ENCODE measurements around the gene RPLP2.
A peak's percentile ranks its signal among the peaks of the same experiment; 100 is the strongest.

RPLP2 gene

GRCh38 chr11:844693-845644 lies 35.2 kb downstream of the RPLP2 start:
- no peak for TF ChIP-seq EZH2 (IDR thresholded peaks at IDR 0.05; ENCODE audit: borderline replicate concordance, low read depth, low read length, severe bottlenecking)
- TF ChIP-seq, protein P1, sequence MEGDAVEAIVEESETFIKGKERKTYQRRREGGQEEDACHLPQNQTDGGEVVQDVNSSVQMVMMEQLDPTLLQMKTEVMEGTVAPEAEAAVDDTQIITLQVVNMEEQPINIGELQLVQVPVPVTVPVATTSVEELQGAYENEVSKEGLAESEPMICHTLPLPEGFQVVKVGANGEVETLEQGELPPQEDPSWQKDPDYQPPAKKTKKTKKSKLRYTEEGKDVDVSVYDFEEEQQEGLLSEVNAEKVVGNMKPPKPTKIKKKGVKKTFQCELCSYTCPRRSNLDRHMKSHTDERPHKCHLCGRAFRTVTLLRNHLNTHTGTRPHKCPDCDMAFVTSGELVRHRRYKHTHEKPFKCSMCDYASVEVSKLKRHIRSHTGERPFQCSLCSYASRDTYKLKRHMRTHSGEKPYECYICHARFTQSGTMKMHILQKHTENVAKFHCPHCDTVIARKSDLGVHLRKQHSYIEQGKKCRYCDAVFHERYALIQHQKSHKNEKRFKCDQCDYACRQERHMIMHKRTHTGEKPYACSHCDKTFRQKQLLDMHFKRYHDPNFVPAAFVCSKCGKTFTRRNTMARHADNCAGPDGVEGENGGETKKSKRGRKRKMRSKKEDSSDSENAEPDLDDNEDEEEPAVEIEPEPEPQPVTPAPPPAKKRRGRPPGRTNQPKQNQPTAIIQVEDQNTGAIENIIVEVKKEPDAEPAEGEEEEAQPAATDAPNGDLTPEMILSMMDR (IDR thresholded peaks at IDR 0.05; ENCODE audit: borderline replicate concordance, extremely low read depth, low read length, poor library complexity, severe bottlenecking) = no peak
- Histone ChIP-seq H3K4me1 (ENCODE audit: insufficient read depth, low read length) (peaks cover 40% of the 10 kb centered on the region), H3K9ac (ENCODE audit: low read depth, low read length) (no peak overlapping the region), H3K36me3 (ENCODE audit: insufficient read depth, low read length) (peaks cover 12% of the 10 kb centered on the region), H2AFZ (ENCODE audit: low read depth, low read length) (no peak overlapping the region), H3K9me3 (ENCODE audit: insufficient read depth, low read length, severe bottlenecking) (no peaks in the 10 kb centered on the region), H3K4me3 (ENCODE audit: low read depth in 1 of 2, low read length in 2 of 2) (no peak overlapping the region), H3K27me3 (ENCODE audit: insufficient read depth, low read length, poor library complexity) (no peaks in the 10 kb centered on the region), H4K20me1 (ENCODE audit: insufficient read depth, low read length) (peaks cover 29% of the 10 kb centered on the region), H3K79me2 (ENCODE audit: insufficient read depth, low read length) (peaks cover 21% of the 10 kb centered on the region), H3K4me2 (ENCODE audit: insufficient read depth, low read length) (no peak overlapping the region), H3K27ac (ENCODE audit: low read length) (no peak overlapping the region)
- peak; percentile 34 for ATAC-seq (ENCODE audit: insufficient read depth, low read depth)
- peak; percentile 73 for DNase-seq

GRCh38 chr11:845872-846495 lies 36.2 kb downstream of the RPLP2 start:
- no peak overlapping the region for H3K9ac ChIP-seq (ENCODE audit: low read depth, low read length)

DNA sequence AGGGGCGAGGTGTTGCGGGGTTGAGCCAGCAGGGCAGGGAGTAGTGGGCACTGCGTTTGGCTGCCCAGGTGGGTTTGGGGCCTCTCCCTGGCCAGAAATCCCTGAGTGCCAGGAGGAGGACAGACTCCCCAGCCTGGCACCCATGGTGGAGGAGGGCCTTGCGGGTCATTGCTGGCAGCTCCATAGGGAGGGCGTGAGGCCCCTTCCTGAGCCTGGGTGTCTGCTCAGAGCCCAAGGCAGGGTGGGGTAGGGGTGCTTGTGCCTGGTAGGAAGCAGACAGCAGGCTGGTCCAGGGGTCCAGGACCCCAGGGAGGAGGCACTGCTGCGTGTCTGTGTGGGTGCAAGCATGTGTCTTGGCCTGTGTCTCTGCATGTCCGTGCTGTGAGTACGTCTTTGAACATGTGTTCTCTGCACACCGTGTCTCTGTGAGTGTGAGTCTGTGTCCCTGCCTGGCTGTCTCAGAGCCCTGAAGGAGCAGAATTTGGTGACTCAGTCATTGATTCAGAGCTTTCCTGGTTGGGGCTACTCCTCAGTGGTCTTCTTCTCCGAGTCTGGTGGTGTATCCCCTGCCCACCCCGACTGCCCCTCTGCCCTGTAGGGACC lies 36.8 kb downstream of the RPLP2 start:
- Histone ChIP-seq H3K79me2 (ENCODE audit: insufficient read depth, low read length) (peaks cover 7% of the 10 kb centered on the region), H3K27ac (ENCODE audit: low read length) (no peak overlapping the region), H3K9ac (ENCODE audit: low read depth, low read length) (no peak overlapping the region), H3K4me2 (ENCODE audit: insufficient read depth, low read length) (no peak overlapping the region), H3K4me1 (ENCODE audit: insufficient read depth, low read length) (peaks cover 24% of the 10 kb centered on the region), H3K36me3 (ENCODE audit: insufficient read depth, low read length) (no peaks in the 10 kb centered on the region), H3K9me3 (ENCODE audit: insufficient read depth, low read length, severe bottlenecking) (no peaks in the 10 kb centered on the region), H2AFZ (ENCODE audit: low read depth, low read length) (no peak overlapping the region), H3K4me3 (ENCODE audit: low read depth in 1 of 2, low read length in 2 of 2) (no peak overlapping the region), H4K20me1 (ENCODE audit: insufficient read depth, low read length) (peaks cover 16% of the 10 kb centered on the region), H3K27me3 (ENCODE audit: insufficient read depth, low read length, poor library complexity) (no peaks in the 10 kb centered on the region)
- no peak for TF ChIP-seq EZH2 (IDR thresholded peaks at IDR 0.05; ENCODE audit: borderline replicate concordance, low read depth, low read length, severe bottlenecking)
- TF ChIP-seq, protein P1 (IDR thresholded peaks at IDR 0.05; ENCODE audit: borderline replicate concordance, extremely low read depth, low read length, poor library complexity, severe bottlenecking) = no peak
- ATAC-seq (ENCODE audit: insufficient read depth, low read depth) = no peak
- DNase-seq = no peak

More at GRCh38 chr11:845872-846495, 36.2 kb downstream of the RPLP2 start:
- H2AFZ ChIP-seq (ENCODE audit: low read depth, low read length) = no peak overlapping the region
- H3K4me3 ChIP-seq (ENCODE audit: low read depth in 1 of 2, low read length in 2 of 2) = no peak overlapping the region
- no peaks in the 10 kb centered on the region for H3K9me3 ChIP-seq (ENCODE audit: insufficient read depth, low read length, severe bottlenecking)
- H3K4me1 ChIP-seq (ENCODE audit: insufficient read depth, low read length) = peaks cover 30% of the 10 kb centered on the region
- no peak for ATAC-seq (ENCODE audit: insufficient read depth, low read depth)
- no peak overlapping the region for H3K4me2 ChIP-seq (ENCODE audit: insufficient read depth, low read length)
- H4K20me1 ChIP-seq (ENCODE audit: insufficient read depth, low read length) = peaks cover 18% of the 10 kb centered on the region
- TF ChIP-seq, protein P1 (IDR thresholded peaks at IDR 0.05; ENCODE audit: borderline replicate concordance, extremely low read depth, low read length, poor library complexity, severe bottlenecking) = no peak
- TF ChIP-seq EZH2 (IDR thresholded peaks at IDR 0.05; ENCODE audit: borderline replicate concordance, low read depth, low read length, severe bottlenecking) = no peak
- H3K27ac ChIP-seq (ENCODE audit: low read length) = no peak overlapping the region
- no peak for DNase-seq
- 0 out of 2 replicates have a peak, but pooled peaks cover 2% of the 10 kb centered on the region for H3K36me3 ChIP-seq (ENCODE audit: insufficient read depth, low read length)
- peaks cover 13% of the 10 kb centered on the region for H3K79me2 ChIP-seq (ENCODE audit: insufficient read depth, low read length)
- no peaks in the 10 kb centered on the region for H3K27me3 ChIP-seq (ENCODE audit: insufficient read depth, low read length, poor library complexity)

Measured in DND-41 (cell line).